Measurements from ENCODE around the gene PDE6D. TPM values are rescaled to one million over a fixed set of nuclear protein-coding genes. Genes with fewer than 3 reads are reported as not detected.

The PDE6D gene
- total and polyA plus RNA-seq, 2 experiments from 2014 or later = 22.7 to 23.3 TPM

DNA sequence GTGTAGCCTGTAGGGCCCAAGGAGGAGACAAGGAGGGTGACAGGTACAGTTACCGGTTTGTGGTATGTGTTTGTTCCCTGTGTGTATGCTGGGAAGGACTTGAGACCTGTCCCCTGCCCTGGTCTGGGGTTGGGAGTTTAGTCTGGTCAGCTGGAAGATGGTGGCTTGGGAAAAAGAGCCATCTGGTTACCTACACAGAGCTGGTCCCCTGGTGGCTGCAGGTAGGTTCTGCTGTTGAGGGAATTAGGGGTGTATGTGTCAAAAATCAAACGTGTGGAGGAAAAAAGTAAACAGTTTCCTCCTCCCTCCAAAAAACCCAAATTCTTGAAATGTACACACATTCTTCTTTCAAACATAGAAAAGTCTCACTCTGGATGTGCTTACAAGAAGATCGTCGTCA lies 48.5 kb downstream of the PDE6D start:
- no peaks in the 10 kb centered on the region for H3K36me3 ChIP-seq (replicated peaks; ENCODE audit: insufficient read depth, low read depth)

GRCh38 chr2:231727621-231728020 lies 53.5 kb downstream of the PDE6D start:
- 69% methylated on average over 4 of the region's 4 CpGs for WGBS (ENCODE audit: low lambda C conversion rate, missing lambda C conversion rate)
- Histone ChIP-seq H3K4me3 (no peak overlapping the region), H3K27ac (no peak overlapping the region), H3K9me2 (replicated peaks; ENCODE audit: insufficient read depth) (no peaks in the 10 kb centered on the region), H2AFZ (no peak overlapping the region), H3K4me2 (no peak overlapping the region), H3K27me3 (no peaks in the 10 kb centered on the region), H3K9me3 (ENCODE audit: low read depth) (no peaks in the 10 kb centered on the region), H3K36me3 (replicated peaks; ENCODE audit: insufficient read depth, low read depth) (no peaks in the 10 kb centered on the region), H4K20me1 (ENCODE audit: insufficient read depth, poor library complexity, severe bottlenecking) (no peaks in the 10 kb centered on the region), H3K79me2 (no peaks in the 10 kb centered on the region), H3K4me1 (ENCODE audit: insufficient read depth) (no peaks in the 10 kb centered on the region)
- no peak for DNase-seq (ENCODE audit: low spot score)
- TF ChIP-seq EZH2phosphoT487 (IDR thresholded peaks at IDR 0.05; ENCODE audit: low read depth, severe bottlenecking, unreplicated experiment) = no peak
- TF ChIP-seq, protein P1, sequence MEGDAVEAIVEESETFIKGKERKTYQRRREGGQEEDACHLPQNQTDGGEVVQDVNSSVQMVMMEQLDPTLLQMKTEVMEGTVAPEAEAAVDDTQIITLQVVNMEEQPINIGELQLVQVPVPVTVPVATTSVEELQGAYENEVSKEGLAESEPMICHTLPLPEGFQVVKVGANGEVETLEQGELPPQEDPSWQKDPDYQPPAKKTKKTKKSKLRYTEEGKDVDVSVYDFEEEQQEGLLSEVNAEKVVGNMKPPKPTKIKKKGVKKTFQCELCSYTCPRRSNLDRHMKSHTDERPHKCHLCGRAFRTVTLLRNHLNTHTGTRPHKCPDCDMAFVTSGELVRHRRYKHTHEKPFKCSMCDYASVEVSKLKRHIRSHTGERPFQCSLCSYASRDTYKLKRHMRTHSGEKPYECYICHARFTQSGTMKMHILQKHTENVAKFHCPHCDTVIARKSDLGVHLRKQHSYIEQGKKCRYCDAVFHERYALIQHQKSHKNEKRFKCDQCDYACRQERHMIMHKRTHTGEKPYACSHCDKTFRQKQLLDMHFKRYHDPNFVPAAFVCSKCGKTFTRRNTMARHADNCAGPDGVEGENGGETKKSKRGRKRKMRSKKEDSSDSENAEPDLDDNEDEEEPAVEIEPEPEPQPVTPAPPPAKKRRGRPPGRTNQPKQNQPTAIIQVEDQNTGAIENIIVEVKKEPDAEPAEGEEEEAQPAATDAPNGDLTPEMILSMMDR (IDR thresholded peaks at IDR 0.05; ENCODE audit: poor library complexity) = no peak
- no peak for TF ChIP-seq EZH2 (IDR thresholded peaks at IDR 0.05; ENCODE audit: borderline replicate concordance)

More for the DNA sequence above, 48.5 kb downstream of the PDE6D start:
- Histone ChIP-seq H4K20me1 (ENCODE audit: insufficient read depth, poor library complexity, severe bottlenecking) (no peaks in the 10 kb centered on the region), H3K4me3 (no peak overlapping the region), H3K79me2 (no peaks in the 10 kb centered on the region), H2AFZ (no peak overlapping the region), H3K9me3 (ENCODE audit: low read depth) (no peaks in the 10 kb centered on the region), H3K4me2 (no peak overlapping the region), H3K27ac (no peak overlapping the region), H3K4me1 (ENCODE audit: insufficient read depth) (no peaks in the 10 kb centered on the region), H3K27me3 (no peaks in the 10 kb centered on the region), H3K9me2 (replicated peaks; ENCODE audit: insufficient read depth) (no peaks in the 10 kb centered on the region)
- TF ChIP-seq EZH2 (IDR thresholded peaks at IDR 0.05; ENCODE audit: borderline replicate concordance) = no peak
- no peak for TF ChIP-seq EZH2phosphoT487 (IDR thresholded peaks at IDR 0.05; ENCODE audit: low read depth, severe bottlenecking, unreplicated experiment)
- TF ChIP-seq, protein P1 (IDR thresholded peaks at IDR 0.05; ENCODE audit: poor library complexity) = no peak
- 87% methylated on average over 4 of the region's 4 CpGs for whole genome bisulfite sequencing (ENCODE audit: low lambda C conversion rate, missing lambda C conversion rate)
- no peak for DNase-seq (ENCODE audit: low spot score)

DNA sequence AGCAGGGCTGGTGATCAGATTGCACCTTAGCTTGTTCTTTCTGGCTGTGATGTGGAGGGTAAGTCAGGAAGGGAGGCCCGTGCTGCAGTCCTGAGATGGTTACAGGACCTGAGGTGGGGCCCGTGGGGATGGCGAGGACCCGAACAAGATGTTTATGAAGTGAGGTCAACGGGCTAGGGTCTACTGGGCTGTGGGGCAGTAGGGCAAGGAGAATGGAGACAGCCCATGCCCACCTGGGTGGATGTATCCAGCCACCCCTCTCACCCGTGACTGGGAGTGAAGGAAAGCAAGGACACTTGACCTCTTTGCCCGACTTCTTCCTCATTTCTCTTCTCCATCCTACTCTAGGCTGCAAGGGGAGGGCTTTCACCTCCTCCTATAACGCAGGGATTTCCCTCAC lies 54.8 kb downstream of the PDE6D start:
- H3K27ac ChIP-seq = no peak overlapping the region
- no peaks in the 10 kb centered on the region for H3K9me2 ChIP-seq (replicated peaks; ENCODE audit: insufficient read depth)
- WGBS (ENCODE audit: low lambda C conversion rate, missing lambda C conversion rate) = 83% methylated on average over 8 of the region's 8 CpGs
- DNase-seq (ENCODE audit: low spot score) = no peak
- no peaks in the 10 kb centered on the region for H4K20me1 ChIP-seq (ENCODE audit: insufficient read depth, poor library complexity, severe bottlenecking)
- TF ChIP-seq, protein P1 (IDR thresholded peaks at IDR 0.05; ENCODE audit: poor library complexity) = no peak
- TF ChIP-seq EZH2 (IDR thresholded peaks at IDR 0.05; ENCODE audit: borderline replicate concordance) = no peak
- TF ChIP-seq EZH2phosphoT487 (IDR thresholded peaks at IDR 0.05; ENCODE audit: low read depth, severe bottlenecking, unreplicated experiment) = no peak
- no peaks in the 10 kb centered on the region for H3K79me2 ChIP-seq
- H3K4me1 ChIP-seq (ENCODE audit: insufficient read depth) = no peaks in the 10 kb centered on the region
- no peaks in the 10 kb centered on the region for H3K9me3 ChIP-seq (ENCODE audit: low read depth)
- no peaks in the 10 kb centered on the region for H3K27me3 ChIP-seq
- H2AFZ ChIP-seq = no peak overlapping the region
- no peak overlapping the region for H3K4me3 ChIP-seq
- H3K36me3 ChIP-seq (replicated peaks; ENCODE audit: insufficient read depth, low read depth) = no peaks in the 10 kb centered on the region
- H3K4me2 ChIP-seq = no peak overlapping the region

DNA sequence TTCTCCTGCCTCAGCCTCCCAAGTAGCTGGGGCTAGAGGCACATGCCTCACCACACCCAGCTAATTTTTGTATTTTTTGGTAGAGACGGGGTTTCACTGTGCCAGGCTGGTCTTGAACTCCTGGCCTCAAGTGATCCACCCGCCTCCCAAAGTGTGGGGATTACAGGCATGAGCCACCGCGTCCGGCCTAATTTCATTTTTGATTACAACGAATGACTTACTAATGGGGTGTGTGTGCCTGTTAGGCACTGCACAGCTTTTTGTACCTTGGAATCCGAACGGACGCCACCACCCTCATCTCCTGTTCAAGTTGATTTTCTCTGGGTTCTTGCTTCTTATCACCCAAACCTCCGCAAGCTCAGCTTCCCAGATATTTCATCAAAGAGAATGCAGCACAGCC lies 55.6 kb downstream of the PDE6D start:
- Histone ChIP-seq H3K4me3 (no peak overlapping the region), H3K9me2 (replicated peaks; ENCODE audit: insufficient read depth) (no peaks in the 10 kb centered on the region), H3K27me3 (no peaks in the 10 kb centered on the region), H3K9me3 (ENCODE audit: low read depth) (no peaks in the 10 kb centered on the region), H3K27ac (no peak overlapping the region), H3K4me2 (no peak overlapping the region), H2AFZ (no peak overlapping the region), H3K79me2 (no peaks in the 10 kb centered on the region), H3K4me1 (ENCODE audit: insufficient read depth) (no peaks in the 10 kb centered on the region), H3K36me3 (replicated peaks; ENCODE audit: insufficient read depth, low read depth) (no peaks in the 10 kb centered on the region), H4K20me1 (ENCODE audit: insufficient read depth, poor library complexity, severe bottlenecking) (no peaks in the 10 kb centered on the region)
- WGBS (ENCODE audit: low lambda C conversion rate, missing lambda C conversion rate) = 85% methylated on average over 10 of the region's 10 CpGs
- no peak for DNase-seq (ENCODE audit: low spot score)
- no peak for TF ChIP-seq EZH2 (IDR thresholded peaks at IDR 0.05; ENCODE audit: borderline replicate concordance)
- TF ChIP-seq, protein P1 (IDR thresholded peaks at IDR 0.05; ENCODE audit: poor library complexity) = no peak

All from hepatocyte (in vitro differentiated cells).